Activated gamma-delta T cell treated with Interleukin-2 at 50 U/mL for 16 hours (primary cell): ENCODE data around the gene PARD3B.

Experiments
- DNase-seq: peaks from one replicate; pipeline ENCODE4 v3.0.0-alpha.2; 2020

PARD3B gene

GRCh38 chr2:204971206-204971907, 426.1 kb downstream of the PARD3B start:
- DNase-seq = no peak

- DNase-seq = no peak
Measured at GRCh38 chr2:204972161-204972560, 426.9 kb downstream of the PARD3B start.

GRCh38 chr2:204972606-204973336, 427.5 kb downstream of the PARD3B start:
- no peak for DNase-seq

DNA sequence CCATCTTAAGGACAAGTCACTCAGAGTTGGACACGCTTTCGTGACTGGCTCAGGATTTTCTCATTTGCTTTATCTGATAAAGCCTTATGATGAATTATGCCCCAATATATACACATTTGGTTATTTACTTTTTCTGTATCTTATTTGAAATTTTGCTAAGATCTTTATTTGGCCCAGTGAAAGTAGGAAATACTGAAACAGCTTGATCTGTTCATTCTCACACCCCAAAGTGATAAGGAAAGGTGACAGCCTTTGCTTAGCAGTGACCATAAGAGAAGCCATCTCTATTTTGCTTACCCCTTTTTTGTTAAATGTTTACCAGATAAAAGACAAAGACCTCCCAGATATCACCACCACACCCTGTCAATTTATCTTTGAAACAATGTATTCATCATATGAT, 428.3 kb downstream of the PARD3B start:
- no peak for DNase-seq

DNA sequence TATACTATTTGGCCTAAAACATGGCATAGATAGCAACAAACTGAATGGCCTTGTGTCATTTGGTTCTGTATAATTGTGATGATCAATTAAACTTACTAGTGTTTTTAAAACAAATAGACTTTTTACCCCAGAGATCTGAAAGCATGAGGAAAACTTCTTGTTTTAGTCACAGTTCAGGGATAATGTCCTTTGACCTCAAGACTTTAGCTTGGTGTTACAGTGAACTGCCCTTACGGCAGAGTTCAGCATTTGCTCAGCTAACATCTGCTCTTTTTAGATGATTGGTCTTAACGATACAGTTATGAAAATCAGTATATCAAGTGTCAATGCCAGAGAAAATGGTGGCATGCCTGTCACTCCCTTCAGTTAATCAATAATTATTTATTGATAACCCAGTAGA, 429.2 kb downstream of the PARD3B start:
- no peak for DNase-seq

- no peak for DNase-seq
Measured at GRCh38 chr2:204977914-204978313, 432.6 kb downstream of the PARD3B start.

- no peak for DNase-seq
Measured at GRCh38 chr2:204982303-204982702, 437.0 kb downstream of the PARD3B start.

DNA sequence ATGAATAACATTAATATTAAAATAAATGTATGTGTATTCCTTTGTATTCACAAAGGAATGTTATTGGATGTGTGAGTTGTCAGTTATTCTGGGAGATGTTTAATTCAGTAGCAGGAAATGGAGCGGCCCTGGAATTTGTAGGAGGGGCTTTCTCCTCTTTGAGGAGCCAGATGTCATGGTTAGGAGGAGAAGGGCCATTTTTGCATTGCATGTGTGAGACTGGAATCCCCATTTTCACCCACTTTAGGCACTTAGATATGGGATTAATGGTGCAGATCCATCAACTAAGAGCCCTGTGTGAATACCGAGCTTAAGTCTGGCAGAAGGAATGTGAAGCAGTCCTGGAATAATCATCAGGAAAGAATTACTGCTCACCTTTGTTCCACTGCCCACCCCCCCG, 439.2 kb downstream of the PARD3B start:
- DNase-seq = no peak

DNA sequence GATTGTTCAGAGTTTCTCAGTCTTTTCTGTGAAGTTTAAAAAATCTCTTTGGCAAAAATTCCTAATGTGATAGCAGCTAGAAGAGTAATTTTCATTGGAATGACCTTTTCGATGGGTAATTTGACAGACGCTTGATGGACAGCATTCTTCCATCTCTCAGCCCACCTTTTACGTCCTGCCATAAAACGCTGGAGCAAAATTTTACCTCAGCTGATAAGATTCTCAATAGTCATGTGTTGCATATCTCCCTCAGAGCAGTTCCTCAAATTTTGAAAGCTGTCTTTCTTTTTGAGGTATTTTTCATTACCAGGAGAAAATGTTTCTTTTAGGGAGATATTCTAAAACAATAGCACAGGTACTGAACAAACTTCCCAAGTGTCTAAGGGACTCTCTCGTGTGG, 441.4 kb downstream of the PARD3B start:
- DNase-seq = no peak

- no peak for DNase-seq
Measured at GRCh38 chr2:204988836-204989235, 443.6 kb downstream of the PARD3B start.

- DNase-seq = no peak
Measured at GRCh38 chr2:204989877-204990276, 444.6 kb downstream of the PARD3B start.

- no peak for DNase-seq
Measured at GRCh38 chr2:205001300-205001966, 456.2 kb downstream of the PARD3B start.

- DNase-seq = no peak
Measured at GRCh38 chr2:205002390-205002789, 457.1 kb downstream of the PARD3B start.

GRCh38 chr2:205003288-205003687, 458.0 kb downstream of the PARD3B start:
- no peak for DNase-seq

DNA sequence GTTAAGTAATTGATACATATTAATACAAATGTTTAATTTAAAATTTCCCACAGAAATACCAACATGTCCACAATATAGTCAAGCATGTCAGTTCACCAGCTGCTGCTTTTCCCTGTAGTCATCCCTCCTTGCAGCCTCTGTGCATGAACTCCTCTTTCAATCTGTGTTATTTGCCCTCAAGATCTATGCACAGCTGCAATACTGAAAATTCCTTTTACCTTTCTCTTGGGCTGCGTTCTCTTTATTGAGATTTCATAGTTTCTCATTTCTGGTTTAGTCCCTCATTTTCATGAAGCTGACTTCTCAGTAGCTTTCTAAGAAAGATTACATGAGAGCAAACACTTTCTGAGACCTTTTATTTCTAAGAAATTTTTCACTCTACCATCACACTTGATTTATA, 464.9 kb downstream of the PARD3B start:
- DNase-seq = no peak

DNA sequence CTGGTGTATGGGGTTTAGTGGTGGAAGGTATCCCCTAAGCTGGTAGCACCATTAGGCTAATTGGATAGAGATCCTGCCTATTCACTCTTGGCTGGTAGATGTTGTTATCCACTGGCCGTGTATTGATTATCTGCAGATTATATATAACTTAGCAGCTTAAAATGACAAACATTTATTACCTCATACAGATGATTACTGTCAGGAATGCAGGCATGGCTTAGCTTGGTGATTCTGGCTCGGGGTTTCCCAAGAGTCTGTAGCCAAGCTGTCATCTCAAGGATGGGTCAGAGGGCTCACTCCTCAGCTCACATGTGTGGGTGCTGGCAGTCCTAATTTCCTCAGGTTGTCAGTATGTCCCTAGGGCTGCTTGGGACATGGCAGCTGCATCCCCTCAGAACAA, 465.8 kb downstream of the PARD3B start:
- DNase-seq = no peak

GRCh38 chr2:205012961-205013360, 467.7 kb downstream of the PARD3B start:
- no peak for DNase-seq

DNA sequence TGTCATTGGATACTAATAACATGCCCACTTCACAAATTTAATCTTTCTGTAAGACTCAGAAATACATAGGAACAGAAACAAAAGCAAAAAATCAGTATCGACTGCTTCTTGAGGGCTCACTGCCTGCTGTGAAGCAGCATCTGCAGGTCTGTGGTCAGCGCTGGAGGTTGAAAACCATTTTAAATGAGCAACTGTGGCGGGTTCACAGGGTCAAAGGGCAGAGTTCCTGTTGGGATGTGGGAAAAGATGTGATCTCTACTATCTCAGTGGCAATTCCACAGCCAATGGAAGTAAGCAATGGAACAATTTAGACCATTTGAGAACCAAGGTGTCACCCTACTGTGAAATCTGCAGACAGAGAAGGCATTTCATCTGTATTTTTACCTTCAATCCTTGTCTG, 468.3 kb downstream of the PARD3B start:
- DNase-seq = no peak

- no peak for DNase-seq
Measured at GRCh38 chr2:205014201-205014600, 468.9 kb downstream of the PARD3B start.

DNA sequence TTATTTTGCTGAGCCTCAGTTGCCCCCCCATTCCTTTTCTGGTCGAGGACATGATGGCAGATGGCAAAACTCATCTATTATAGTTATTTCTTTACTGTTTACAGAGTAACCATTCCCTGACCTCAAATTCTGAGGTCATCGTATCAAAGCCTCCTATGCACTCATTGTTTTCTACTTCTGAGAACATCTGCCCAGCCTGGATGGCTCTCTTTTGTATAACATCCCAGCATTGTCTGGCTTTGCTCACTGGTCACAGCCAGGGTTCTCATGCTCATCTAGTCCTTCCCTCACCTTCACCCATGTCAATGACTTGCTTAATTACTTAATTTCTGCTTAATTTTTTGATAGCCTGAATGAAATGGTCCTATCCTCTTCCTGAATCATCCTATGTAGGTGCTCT, 472.1 kb downstream of the PARD3B start:
- no peak for DNase-seq

GRCh38 chr2:205017912-205018311, 472.6 kb downstream of the PARD3B start:
- no peak for DNase-seq

DNA sequence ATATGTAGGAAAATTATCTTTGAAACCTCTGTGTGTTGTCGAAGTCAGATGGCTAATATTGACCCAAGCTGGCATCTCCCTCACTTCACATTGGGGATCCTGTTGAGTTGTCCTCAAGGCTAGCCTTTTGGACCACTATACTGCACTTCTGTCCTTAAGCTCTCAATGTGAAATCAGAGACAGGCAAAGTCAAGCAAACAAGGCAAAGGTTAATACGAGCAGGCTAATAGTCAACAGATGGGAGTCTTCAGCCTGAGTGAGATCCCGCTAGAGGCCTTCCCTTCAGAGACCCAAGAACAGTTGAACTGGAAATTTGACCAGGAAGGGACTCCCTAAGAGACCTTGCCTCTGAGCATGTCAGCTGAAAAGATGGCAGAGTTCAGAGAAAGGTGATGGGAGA, 475.4 kb downstream of the PARD3B start:
- DNase-seq = no peak

- no peak for DNase-seq
Measured at GRCh38 chr2:205022841-205023240, 477.6 kb downstream of the PARD3B start.
